CD4-positive, alpha-beta T cell (primary cell): ENCODE results near the gene TSPAN15. TPM values are rescaled to one million over a fixed set of nuclear protein-coding genes. Genes with fewer than 3 reads are reported as not detected.

Source experiments
- ATAC-seq: fragments of 200-7000 bp; cut with Tn5 transposase; one replicate; pipeline ENCODE4 v1.10.0; 2022; ENCODE audit warnings: mild to moderate bottlenecking; ENCODE audit not compliant: poor library complexity
- CTCF ChIA-PET: fragments of 350-600 bp; sonication (Branson Sonifier 250); formaldehyde crosslinking; loops from one replicate; lab custom pipeline; 2021; ENCODE audit warnings: antibody characterized with exemption, inconsistent platforms; lab: Charles Lee
- POLR2A ChIA-PET: fragments of 350-600 bp; sonication (Branson Sonifier 250); formaldehyde crosslinking; loops from one replicate; lab custom pipeline; 2021; ENCODE audit warnings: antibody characterized with exemption, inconsistent platforms; lab: Charles Lee
- DNase-seq, 14 experiments: peaks; one replicate each; pipeline ENCODE4 v3.0.0-alpha.2; 2013 to 2020; ENCODE audit warnings: mixed read lengths in 2 of 14
- H3K27ac ChIP-seq, 2 donors: one replicate each; pipeline versions ENCODE4 v1.5.1 to v1.7.0; 2013; ENCODE audit warnings: low read length in 2 of 2, low read depth in 1 of 2, mild to moderate bottlenecking in 1 of 2
- H3K27me3 ChIP-seq, 2 experiments: 1 replicate in 1 of 2; 2 replicates in 1 of 2; pipeline versions ENCODE4 v1.6.1 to v1.7.0; 2013; ENCODE audit warnings: low read length in 2 of 2, control low read depth in 1 of 2, mild to moderate bottlenecking in 1 of 2, moderate library complexity in 1 of 2; ENCODE audit not compliant: insufficient read depth in 2 of 2, control insufficient read depth in 1 of 2
- H3K36me3 ChIP-seq: one replicate; pipeline ENCODE4 v1.6.1; 2013; ENCODE audit warnings: low read length, control low read depth; ENCODE audit not compliant: insufficient read depth
- H3K4me1 ChIP-seq: one replicate; pipeline ENCODE4 v1.6.1; 2013; ENCODE audit warnings: low read length, control low read depth; ENCODE audit not compliant: insufficient read depth
- H3K4me3 ChIP-seq: one replicate; pipeline ENCODE4 v1.5.1; 2013; ENCODE audit warnings: mild to moderate bottlenecking, low read length, moderate library complexity
- H3K9me3 ChIP-seq, 2 experiments: 1 replicate in 1 of 2; 2 replicates in 1 of 2; pipeline versions ENCODE4 v1.6.1 to v1.7.0; 2013; ENCODE audit warnings: low read length in 2 of 2, mild to moderate bottlenecking in 2 of 2, control low read depth in 1 of 2, moderate library complexity in 1 of 2; ENCODE audit not compliant: control insufficient read depth in 1 of 2, insufficient read depth in 1 of 2
- H3K27ac Mint-ChIP-seq: one replicate; pipeline ENCODE4 v1.8.0; 2020; ENCODE audit warnings: mixed read lengths
- H3K27me3 Mint-ChIP-seq: one replicate; pipeline ENCODE4 v1.8.0; 2021; ENCODE audit warnings: mixed read lengths
- H3K36me3 Mint-ChIP-seq: one replicate; pipeline ENCODE4 v1.8.0; 2021; ENCODE audit warnings: low read depth, mixed read lengths
- H3K4me1 Mint-ChIP-seq: one replicate; pipeline ENCODE4 v1.8.0; 2021; ENCODE audit warnings: low read depth, mixed read lengths
- H3K4me3 Mint-ChIP-seq: one replicate; pipeline ENCODE4 v1.8.0; 2020; ENCODE audit warnings: mild to moderate bottlenecking, mixed read lengths
- H3K9me3 Mint-ChIP-seq: one replicate; pipeline ENCODE4 v1.8.0; 2020; ENCODE audit warnings: mixed read lengths
- CTCF ChIP-seq: fragments of 200-600 bp; IDR thresholded peaks from one replicate; pipeline ENCODE4 v1.8.0; 2022; ENCODE audit warnings: antibody characterized with exemption, mild to moderate bottlenecking
- intact Hi-C, 2 experiments: fragments of 100-400 bp; cut with DNase I in 1 of 2; cut with micrococcal nuclease in 1 of 2; formaldehyde crosslinking; loops; one replicate each; pipeline versions ENCODE4 v1.15.1 to v1.9.0; 2023 to 2025; cut with DNase I, micrococcal nuclease
- total RNA-seq, 174 experiments: library from RNA in 2 of 174; stranded (reverse) in 2 of 174; gene quantifications; one replicate each; pipeline ENCODE4 v1.2.3 and lab custom pipeline; 2021 to 2026

TSPAN15 gene
- total RNA-seq, 2 experiments from 2014 or later = 2.2 to 2.5 TPM

GRCh38 chr10:69492091-69492745, 41.0 kb downstream of the TSPAN15 start:
- ChIA-PET POLR2A (no interaction called here), CTCF (no interaction called here)
- Histone ChIP-seq H3K4me3 (no peak overlapping the region), H3K36me3 (no peaks in the 10 kb centered on the region), H3K27me3 (no peaks in the 10 kb centered on the region), H3K4me1 (peaks cover 10% of the 10 kb centered on the region), H3K9me3 (peaks cover 6 to 20% of the 10 kb centered on the region in 2 experiments), H3K27ac (no peak overlapping the region)
- Mint-ChIP-seq H3K4me3 (no peak overlapping the region), H3K4me1 (no peaks in the 10 kb centered on the region), H3K27me3 (no peaks in the 10 kb centered on the region), H3K9me3 (peaks cover 3% of the 10 kb centered on the region), H3K36me3 (no peaks in the 10 kb centered on the region), H3K27ac (no peak overlapping the region)
- intact Hi-C loops = no loop called here
- TF ChIP-seq CTCF = no peak
- DNase-seq (peak in 1 of 14 experiments; percentile 10), ATAC-seq (no peak)

GRCh38 chr10:69492746-69493462, 41.6 kb downstream of the TSPAN15 start:
- ATAC-seq = no peak
- Mint-ChIP-seq H3K27me3 (no peaks in the 10 kb centered on the region), H3K4me3 (no peak overlapping the region), H3K27ac (no peak overlapping the region), H3K36me3 (no peaks in the 10 kb centered on the region), H3K4me1 (no peaks in the 10 kb centered on the region), H3K9me3 (peaks cover 3% of the 10 kb centered on the region)
- peaks cover 16% of the 10 kb centered on the region for H3K4me1 ChIP-seq
- H3K9me3 ChIP-seq = peaks cover 4 to 13% of the 10 kb centered on the region in 2 experiments
- intact Hi-C loops = no loop called here
- H3K27me3 ChIP-seq = no peaks in the 10 kb centered on the region
- H3K36me3 ChIP-seq = no peaks in the 10 kb centered on the region
- no peak overlapping the region for H3K27ac ChIP-seq
- no peak overlapping the region for H3K4me3 ChIP-seq
- ChIA-PET POLR2A (no interaction called here), CTCF (no interaction called here)
- no peak for TF ChIP-seq CTCF
- peak in 1 of 14 experiments; percentile 25 for DNase-seq

GRCh38 chr10:69494626-69495558, 43.6 kb downstream of the TSPAN15 start:
- no peaks in the 10 kb centered on the region for H3K27me3 Mint-ChIP-seq
- no peak for DNase-seq
- CTCF ChIA-PET = no interaction called here
- H3K4me1 Mint-ChIP-seq = no peaks in the 10 kb centered on the region
- intact Hi-C loops = no loop called here
- Histone ChIP-seq H3K4me3 (no peak overlapping the region), H3K36me3 (no peaks in the 10 kb centered on the region), H3K27ac (no peak overlapping the region), H3K4me1 (peaks cover 27% of the 10 kb centered on the region), H3K27me3 (no peaks in the 10 kb centered on the region), H3K9me3 (peaks cover 0 to 2% of the 10 kb centered on the region in 2 experiments)
- H3K36me3 Mint-ChIP-seq = no peaks in the 10 kb centered on the region
- no peak overlapping the region for H3K27ac Mint-ChIP-seq
- no peak overlapping the region for H3K4me3 Mint-ChIP-seq
- no peak for TF ChIP-seq CTCF
- H3K9me3 Mint-ChIP-seq = no peaks in the 10 kb centered on the region
- POLR2A ChIA-PET = interaction anchor here (0.7 kb wide), 1 partner anchor 105 kb away, joined by 3 read pairs; no protein-coding TSS in a partner anchor
- no peak for ATAC-seq
